PFSK-1 (cell line): ENCODE results near the gene PEX26.

Experiments
- FOXP2 ChIP-seq: optimal IDR thresholded peaks from 2 replicates; pipeline ENCODE3; 2011; ENCODE audit warnings: borderline replicate concordance, control low read depth, inconsistent platforms; ENCODE audit not compliant: insufficient read depth; ENCODE audit errors: extremely low read length, extremely low read depth
- POLR2AphosphoS5 ChIP-seq: IDR thresholded peaks from 2 replicates; pipeline ENCODE4 v1.6.1; 2012; ENCODE audit warnings: low read depth, mild to moderate bottlenecking, control low read depth, low read length, moderate library complexity
- REST ChIP-seq, 2 experiments: IDR thresholded peaks; 2 replicates each; pipeline versions ENCODE4 v1.6.1 to v1.8.0; 2011 to 2012; ENCODE audit warnings: low read depth in 2 of 2, low read length in 2 of 2, control low read depth in 1 of 2, inconsistent platforms in 1 of 2, mild to moderate bottlenecking in 1 of 2, moderate library complexity in 1 of 2; ENCODE audit not compliant: insufficient read depth in 1 of 2
- SIN3A ChIP-seq: IDR thresholded peaks from 2 replicates; pipeline ENCODE4 v1.6.1; 2012; ENCODE audit warnings: mild to moderate bottlenecking, low read length, moderate library complexity, borderline replicate concordance; ENCODE audit not compliant: insufficient read depth
- TAF1 ChIP-seq: IDR thresholded peaks from 2 replicates; pipeline ENCODE4 v1.6.1; 2012; ENCODE audit warnings: low read length, control low read depth, borderline replicate concordance; ENCODE audit not compliant: insufficient read depth

The PEX26 gene

GRCh38 chr22:18109410-18110193 lies 31.8 kb downstream of the PEX26 start:
- no peak for TF ChIP-seq POLR2AphosphoS5
- no peak for TF ChIP-seq FOXP2
- no peak for TF ChIP-seq TAF1

GRCh38 chr22:18110194-18110953 lies 32.6 kb downstream of the PEX26 start, which contains the start of gene TUBA8:
TUBA8 (plus strand) TSS chr22:18110809; CDS start chr22:18110866, 57 bp downstream.
- TF ChIP-seq REST (IDR thresholded peaks at IDR 0.05; ENCODE audit: insufficient read depth in 1 of 2, low read depth in 2 of 2, low read length in 2 of 2) (no peak), TAF1 (no peak), FOXP2 (no peak), SIN3A (no peak), POLR2AphosphoS5 (no peak)

- no peak for TF ChIP-seq SIN3A
- TF ChIP-seq FOXP2 = no peak
- no peak for TF ChIP-seq POLR2AphosphoS5
- no peak for TF ChIP-seq TAF1
- no peak for TF ChIP-seq REST (IDR thresholded peaks at IDR 0.05; ENCODE audit: insufficient read depth in 1 of 2, low read depth in 2 of 2, low read length in 2 of 2)
Measured at GRCh38 chr22:18110954-18111758, 33.4 kb downstream of the PEX26 start.

- no peak for TF ChIP-seq FOXP2
- TF ChIP-seq TAF1 = no peak
- TF ChIP-seq POLR2AphosphoS5 = no peak
- no peak for TF ChIP-seq REST (IDR thresholded peaks at IDR 0.05; ENCODE audit: insufficient read depth in 1 of 2, low read depth in 2 of 2, low read length in 2 of 2)
- TF ChIP-seq SIN3A = no peak
Measured at GRCh38 chr22:18111759-18112330, 34.1 kb downstream of the PEX26 start.

DNA sequence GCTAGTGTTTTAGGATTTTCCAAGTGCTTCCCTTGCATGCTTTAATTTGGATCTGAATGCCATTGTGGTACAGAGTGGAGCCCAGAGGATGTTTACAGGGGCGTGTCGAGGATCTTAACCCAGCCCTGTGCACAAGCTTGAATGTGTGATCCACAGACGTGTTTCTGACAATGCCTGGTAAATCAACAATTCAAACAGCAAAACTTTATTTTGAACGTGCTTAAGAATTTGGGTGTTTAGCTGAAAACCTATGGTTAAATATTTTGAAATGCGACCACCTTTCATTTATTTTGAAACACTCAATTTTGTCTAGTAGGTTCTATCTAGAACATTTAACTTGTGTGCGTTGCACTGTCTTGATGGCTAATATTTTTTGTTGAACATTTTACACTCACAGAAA lies 34.6 kb downstream of the PEX26 start:
- no peak for TF ChIP-seq TAF1
- TF ChIP-seq SIN3A = no peak
- TF ChIP-seq POLR2AphosphoS5 = no peak
- TF ChIP-seq FOXP2 = no peak
- TF ChIP-seq REST (IDR thresholded peaks at IDR 0.05; ENCODE audit: insufficient read depth in 1 of 2, low read depth in 2 of 2, low read length in 2 of 2) = no peak
